Liver (tissue), 9 donors: ENCODE measurements around the gene GPR68. TPM values are rescaled to one million over a fixed set of nuclear protein-coding genes. Genes with fewer than 3 reads are reported as not detected.

Experiments
- DNase-seq: peaks from one replicate; pipeline ENCODE4 v3.0.0-alpha.2; 2017; ENCODE audit warnings: low spot score
- H3K27ac ChIP-seq, 2 donors: one replicate each; pipeline ENCODE4 v1.7.0; 2013; ENCODE audit warnings: inconsistent platforms in 2 of 2, low read length in 2 of 2, control low read depth in 1 of 2, low read depth in 1 of 2, mild to moderate bottlenecking in 1 of 2
- H3K27me3 ChIP-seq, 4 donors: one replicate each; pipeline versions ENCODE4 v1.6.1 to v1.7.0; 2013; ENCODE audit warnings: low read length in 3 of 4, inconsistent platforms in 1 of 4, mild to moderate bottlenecking in 1 of 4, moderate library complexity in 1 of 4; ENCODE audit not compliant: control insufficient read depth in 4 of 4, insufficient read depth in 4 of 4
- H3K36me3 ChIP-seq, 4 donors: one replicate each; pipeline versions ENCODE4 v1.6.1 to v1.7.0; 2013; ENCODE audit warnings: low read length in 3 of 4, mild to moderate bottlenecking in 3 of 4, low read depth in 1 of 4, moderate library complexity in 1 of 4; ENCODE audit not compliant: control insufficient read depth in 4 of 4, insufficient read depth in 3 of 4
- H3K4me1 ChIP-seq, 4 donors: one replicate each; pipeline versions ENCODE4 v1.6.1 to v1.7.0; 2013; ENCODE audit warnings: low read length in 3 of 4, mild to moderate bottlenecking in 3 of 4, moderate library complexity in 1 of 4; ENCODE audit not compliant: control insufficient read depth in 4 of 4, insufficient read depth in 4 of 4
- H3K4me3 ChIP-seq, 3 donors: one replicate each; pipeline versions ENCODE4 v1.6.1 to v1.7.0; 2013; ENCODE audit warnings: low read length in 3 of 3, control low read depth in 1 of 3, low read depth in 1 of 3, mild to moderate bottlenecking in 1 of 3
- H3K9ac ChIP-seq, 2 donors: one replicate each; pipeline ENCODE4 v1.7.0; 2013; ENCODE audit warnings: low read length in 2 of 2, mild to moderate bottlenecking in 2 of 2, moderate library complexity in 2 of 2, control low read depth in 1 of 2, low read depth in 1 of 2
- H3K9me3 ChIP-seq, 4 donors: one replicate each; pipeline versions ENCODE4 v1.6.1 to v1.7.0; 2013; ENCODE audit warnings: low read length in 3 of 4; ENCODE audit not compliant: control insufficient read depth in 4 of 4
- ATF3 ChIP-seq: IDR thresholded peaks from 2 replicates; pipeline ENCODE4 v1.6.1; 2016; ENCODE audit warnings: antibody characterized with exemption
- CTCF ChIP-seq: fragments of 150-350 bp; IDR thresholded peaks from 2 replicates; pipeline ENCODE4 v1.5.1; 2017; ENCODE audit warnings: improper control_type of control experiment, low read depth, low read length; ENCODE audit not compliant: missing input control
- EGR1 ChIP-seq, 2 donors: IDR thresholded peaks; 2 replicates each; pipeline ENCODE4 v1.6.1; 2016 to 2018; ENCODE audit warnings: antibody characterized with exemption in 2 of 2, low read depth in 2 of 2
- FOXA1 ChIP-seq: IDR thresholded peaks from 2 replicates; pipeline ENCODE4 v1.6.1; 2016; ENCODE audit warnings: antibody characterized with exemption
- FOXA2 ChIP-seq: IDR thresholded peaks from 2 replicates; pipeline ENCODE4 v1.6.1; 2016; ENCODE audit warnings: antibody characterized with exemption
- GABPA ChIP-seq, 2 donors: IDR thresholded peaks in 1 of 2; conservative IDR thresholded peaks in 1 of 2; 2 replicates each; pipeline ENCODE4 v1.6.1; 2016; ENCODE audit warnings: antibody characterized with exemption in 2 of 2, mild to moderate bottlenecking in 1 of 2, moderate library complexity in 1 of 2
- HNF4A ChIP-seq, 2 donors: conservative IDR thresholded peaks; 2 replicates each; pipeline ENCODE4 v1.6.1; 2016; ENCODE audit warnings: antibody characterized with exemption in 2 of 2, mild to moderate bottlenecking in 2 of 2
- HNF4G ChIP-seq: IDR thresholded peaks from 2 replicates; pipeline ENCODE4 v1.6.1; 2016; ENCODE audit warnings: antibody characterized with exemption
- JUND ChIP-seq, 2 donors: IDR thresholded peaks; 2 replicates each; pipeline ENCODE4 v1.6.1; 2016; ENCODE audit warnings: antibody characterized with exemption in 2 of 2
- MAX ChIP-seq: IDR thresholded peaks from 2 replicates; pipeline ENCODE4 v1.6.1; 2016; ENCODE audit warnings: antibody characterized with exemption
- NR2F2 ChIP-seq: IDR thresholded peaks from 2 replicates; pipeline ENCODE4 v1.6.1; 2016; ENCODE audit warnings: antibody characterized with exemption
- RAD21 ChIP-seq, 2 donors: IDR thresholded peaks; 2 replicates each; pipeline ENCODE4 v1.6.1; 2016; ENCODE audit warnings: antibody characterized with exemption in 2 of 2, mild to moderate bottlenecking in 2 of 2
- REST ChIP-seq: IDR thresholded peaks from 2 replicates; pipeline ENCODE4 v1.6.1; 2016; ENCODE audit warnings: antibody characterized with exemption, mild to moderate bottlenecking
- RXRA ChIP-seq, 2 donors: IDR thresholded peaks; 2 replicates each; pipeline ENCODE4 v1.6.1; 2017 to 2018; ENCODE audit warnings: antibody characterized with exemption in 2 of 2, mild to moderate bottlenecking in 1 of 2
- SP1 ChIP-seq: IDR thresholded peaks from 2 replicates; pipeline ENCODE4 v1.6.1; 2018; ENCODE audit warnings: antibody characterized with exemption, mild to moderate bottlenecking
- TAF1 ChIP-seq: conservative IDR thresholded peaks from 2 replicates; pipeline ENCODE4 v1.6.1; 2016; ENCODE audit warnings: antibody characterized with exemption, mild to moderate bottlenecking
- YY1 ChIP-seq: IDR thresholded peaks from 2 replicates; pipeline ENCODE4 v1.6.1; 2016; ENCODE audit warnings: antibody characterized with exemption, mild to moderate bottlenecking
- ZBTB33 ChIP-seq: IDR thresholded peaks from 2 replicates; pipeline ENCODE4 v1.6.1; 2016; ENCODE audit warnings: antibody characterized with exemption
- WGBS: extraction: QIAGEN DNeasy Blood & Tissue Kit; methylation state at CpG from one replicate; pipeline ENCODE4 v1.1.7; 2013; 5-methylcytosine and 5-hydroxymethylcytosine counted together
- polyA plus RNA-seq, 2 donors: library from polyadenylated mRNA; stranded (reverse) in 1 of 2; unstranded in 1 of 2; fragments of 200-250 nt in 1 of 2; fragments of >200 nt in 1 of 2; fragmentation: Nextera tagmentation in 1 of 2; extraction: Ambion mirVana in 1 of 2; gene quantifications; one replicate each; pipeline versions ENCODE4 v1.2.1 to v1.2.3, GENCODE V29; 2013 to 2015
- total RNA-seq, 2 donors: library from RNA; depleted of rRNA; stranded (reverse); fragments of >200 nt; gene quantifications; one replicate each; pipeline ENCODE4 v1.2.3, GENCODE V29; 2014
- donor health status: healthy.
- donor health status: healthy.
- donor health status: healthy.
- donor health status: healthy.
- donor health status: healthy.

GPR68 gene
- total and polyA plus RNA-seq, 4 donors: 0.17 to 0.37 (median 0.33) TPM; not detected in 1

GRCh38 chr14:91214306-91214705 is 30.2 kb downstream of the GPR68 start (continued):
- TF ChIP-seq REST (no peak), TAF1 (no peak), RXRA (IDR thresholded peaks at IDR 0.05) (no peak), ATF3 (no peak), HNF4G (no peak)

- H3K36me3 ChIP-seq: peaks cover 6 to 59% (median 40%) of the 10 kb centered on the region in 4 donors
- no peak overlapping the region for H3K9ac ChIP-seq
- H3K27me3 ChIP-seq: no peaks in the 10 kb centered on the region
- no peak for DNase-seq
- 97% methylated on average over 2 of the region's 2 CpGs for WGBS
- no peak for TF ChIP-seq TAF1
- TF ChIP-seq CTCF: no peak
- no peak for TF ChIP-seq FOXA2
- no peak for TF ChIP-seq SP1
- no peak for TF ChIP-seq REST
- TF ChIP-seq HNF4G: no peak
- TF ChIP-seq RAD21 (IDR thresholded peaks at IDR 0.05): no peak
- TF ChIP-seq FOXA1: no peak
- TF ChIP-seq EGR1 (IDR thresholded peaks at IDR 0.05; ENCODE audit: low read depth in 2 of 2): no peak
- TF ChIP-seq ATF3: no peak
- no peak for TF ChIP-seq GABPA (IDR thresholded peaks at IDR 0.05 in 1 of 2, conservative IDR thresholded peaks at IDR 0.05 in 1 of 2)
- TF ChIP-seq HNF4A (conservative IDR thresholded peaks at IDR 0.05): no peak
- no peak for TF ChIP-seq RXRA (IDR thresholded peaks at IDR 0.05)
- TF ChIP-seq NR2F2: no peak
- TF ChIP-seq YY1: no peak
- no peak for TF ChIP-seq JUND (IDR thresholded peaks at IDR 0.05)
- TF ChIP-seq ZBTB33: no peak
- no peak for TF ChIP-seq MAX
- H3K9me3 ChIP-seq: no peaks in the 10 kb centered on the region
- no peak overlapping the region for H3K27ac ChIP-seq
- H3K4me3 ChIP-seq: no peak overlapping the region
- H3K4me1 ChIP-seq: no peaks in the 10 kb centered on the region
These were observed 33.5 kb downstream of the GPR68 start for GRCh38 chr14:91211017-91211416.
